Mucosa of descending colon (tissue), 3 donors: ENCODE results near the gene CADPS2. TPM values are rescaled to one million over a fixed set of nuclear protein-coding genes. Genes with fewer than 3 reads are reported as not detected.

Source experiments
- ATAC-seq: fragments of 200-7000 bp; cut with Tn5 transposase; one replicate; pipeline ENCODE4 v1.9.1; 2020; ENCODE audit warnings: mild to moderate bottlenecking, moderate library complexity
- DNase-seq, 3 donors: peaks; one replicate each; pipeline ENCODE4 v3.0.0-alpha.2; 2020
- H3K36me3 ChIP-seq: fragments of 200-600 bp; one replicate; pipeline ENCODE4 v1.8.0; 2021; ENCODE audit warnings: low read depth, mild to moderate bottlenecking
- H3K4me1 ChIP-seq: fragments of 200-600 bp; one replicate; pipeline ENCODE4 v1.8.0; 2021; ENCODE audit warnings: low read depth, mild to moderate bottlenecking
- H3K4me3 ChIP-seq: fragments of 200-600 bp; one replicate; pipeline ENCODE4 v1.8.0; 2021; ENCODE audit warnings: mild to moderate bottlenecking
- H3K9me3 ChIP-seq: fragments of 200-600 bp; one replicate; pipeline ENCODE4 v1.8.0; 2021; ENCODE audit warnings: mild to moderate bottlenecking
- intact Hi-C, 2 donors: fragments of 100-400 bp; cut with DNase I in 1 of 2; cut with micrococcal nuclease in 1 of 2; formaldehyde crosslinking; loops; one replicate each; pipeline versions ENCODE4 v1.11.0 to v1.11.1; 2022; cut with DNase I, micrococcal nuclease
- long read RNA-seq, 2 donors: library from polyadenylated mRNA; unstranded; transcript quantifications; one replicate each; pipeline ENCODE4 v2.0.0, GENCODE V29; 2019 to 2021
- total RNA-seq, 3 donors: library from RNA; stranded (reverse); fragmentation: NEBNext Ultra II Directional in 2 of 3; extraction: Animal tissue kit (Norgen Biotek cat#: 25700) in 2 of 3; gene quantifications; one replicate each; pipeline versions ENCODE4 v1.2.1 to v1.2.4, GENCODE V29; 2021 to 2023
- TF ChIP-seq, protein P1 (sequence below): fragments of 200-600 bp; IDR thresholded peaks from one replicate; pipeline ENCODE4 v1.8.0; 2022; ENCODE audit warnings: antibody characterized with exemption, mild to moderate bottlenecking
- donor health status: DM: no; HTN: no; CAD: no; lungs with moderate emphysema.
- donor health status: DM: no; HTN: no; CAD: no.
- donor health status: DM: no; HTN: yes; CAD: no.

The CADPS2 gene
- 10 to 100 TPM; 11.3 to 12.7 (median 11.7) TPM for total RNA-seq
- long read RNA-seq, donor 1, partial matches to known transcripts = 3 of 13 reads
- long read RNA-seq, donor 1, other reads (novel, unspliced or antisense) = 10 of 13 reads
- long read RNA-seq, donor 2 = 0 reads

- intact Hi-C loops = no loop called here
- H3K4me1 ChIP-seq = peaks cover 6% of the 10 kb centered on the region
Observed at GRCh38 chr7:122886357-122887081, at the start of gene CADPS2. TSS of gene CADPS2 (minus strand) at chr7:122886460. CDS start at chr7:122886337, 123 bp downstream.

GRCh38 chr7:122935620-122936019 lies 49.4 kb upstream of the CADPS2 start:
- Histone ChIP-seq H3K4me1 (no peaks in the 10 kb centered on the region), H3K36me3 (no peaks in the 10 kb centered on the region), H3K4me3 (no peak overlapping the region), H3K9me3 (no peaks in the 10 kb centered on the region)
- DNase-seq = no peak
- ATAC-seq = no peak
- intact Hi-C loops = no loop called here
- TF ChIP-seq, protein P1, sequence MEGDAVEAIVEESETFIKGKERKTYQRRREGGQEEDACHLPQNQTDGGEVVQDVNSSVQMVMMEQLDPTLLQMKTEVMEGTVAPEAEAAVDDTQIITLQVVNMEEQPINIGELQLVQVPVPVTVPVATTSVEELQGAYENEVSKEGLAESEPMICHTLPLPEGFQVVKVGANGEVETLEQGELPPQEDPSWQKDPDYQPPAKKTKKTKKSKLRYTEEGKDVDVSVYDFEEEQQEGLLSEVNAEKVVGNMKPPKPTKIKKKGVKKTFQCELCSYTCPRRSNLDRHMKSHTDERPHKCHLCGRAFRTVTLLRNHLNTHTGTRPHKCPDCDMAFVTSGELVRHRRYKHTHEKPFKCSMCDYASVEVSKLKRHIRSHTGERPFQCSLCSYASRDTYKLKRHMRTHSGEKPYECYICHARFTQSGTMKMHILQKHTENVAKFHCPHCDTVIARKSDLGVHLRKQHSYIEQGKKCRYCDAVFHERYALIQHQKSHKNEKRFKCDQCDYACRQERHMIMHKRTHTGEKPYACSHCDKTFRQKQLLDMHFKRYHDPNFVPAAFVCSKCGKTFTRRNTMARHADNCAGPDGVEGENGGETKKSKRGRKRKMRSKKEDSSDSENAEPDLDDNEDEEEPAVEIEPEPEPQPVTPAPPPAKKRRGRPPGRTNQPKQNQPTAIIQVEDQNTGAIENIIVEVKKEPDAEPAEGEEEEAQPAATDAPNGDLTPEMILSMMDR = no peak

More at GRCh38 chr7:122886357-122887081, at the start of gene CADPS2:
- peak; percentile 91 for ATAC-seq
- TF ChIP-seq, protein P1 = no peak
- no peaks in the 10 kb centered on the region for H3K36me3 ChIP-seq
- peak within 1 kb of the TSS; percentile 66 for H3K4me3 ChIP-seq
- DNase-seq = peak; percentile 86 to 92 (median 87)
- no peaks in the 10 kb centered on the region for H3K9me3 ChIP-seq

- Histone ChIP-seq H3K36me3 (no peaks in the 10 kb centered on the region), H3K9me3 (no peaks in the 10 kb centered on the region), H3K4me3 (no peak overlapping the region), H3K4me1 (no peaks in the 10 kb centered on the region)
- no peak for DNase-seq
- TF ChIP-seq, protein P1 = no peak
- ATAC-seq = no peak
- intact Hi-C loops = no loop called here
Observed at GRCh38 chr7:122919643-122920181, 33.5 kb upstream of the CADPS2 start.

GRCh38 chr7:122914812-122915211 lies 28.6 kb upstream of the CADPS2 start:
- intact Hi-C loops = no loop called here
- Histone ChIP-seq H3K36me3 (no peaks in the 10 kb centered on the region), H3K4me1 (no peaks in the 10 kb centered on the region), H3K9me3 (no peaks in the 10 kb centered on the region), H3K4me3 (no peak overlapping the region)
- TF ChIP-seq, protein P1 = no peak
- ATAC-seq (no peak), DNase-seq (no peak)

GRCh38 chr7:122913608-122914007 lies 27.3 kb upstream of the CADPS2 start:
- TF ChIP-seq, protein P1 = no peak
- no peak for ATAC-seq
- intact Hi-C loops = no loop called here
- Histone ChIP-seq H3K4me1 (no peaks in the 10 kb centered on the region), H3K9me3 (no peaks in the 10 kb centered on the region), H3K4me3 (no peak overlapping the region), H3K36me3 (no peaks in the 10 kb centered on the region)
- DNase-seq = no peak
